G401.6 (cell line): ENCODE data around the gene PHF2.

ENCODE experiments used
- FAIRE-seq: peaks from 2 replicates; lab custom pipeline; 2012; peaks lifted over from hg19 to GRCh38; lab: Jason Lieb, UNC

The PHF2 gene

DNA sequence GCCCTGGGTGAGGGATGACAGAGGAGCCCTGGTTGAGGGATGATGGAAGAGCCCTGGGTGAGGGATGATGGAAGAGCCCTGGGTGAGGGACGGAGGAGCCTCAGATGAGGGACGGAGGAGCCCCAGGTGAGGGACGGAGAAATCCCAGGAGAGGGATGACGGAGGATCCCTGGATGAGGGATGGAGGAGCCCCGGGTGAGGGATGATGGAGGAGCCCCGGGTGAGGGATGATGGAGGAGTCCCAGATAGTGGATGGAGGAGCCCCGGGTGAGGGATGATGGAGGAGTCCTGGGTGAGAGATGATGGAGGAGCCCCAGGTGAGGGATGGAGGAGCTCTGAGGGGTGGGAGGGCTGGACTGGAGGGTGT, 10.9 kb downstream of the PHF2 start:
- no peak for FAIRE-seq

DNA sequence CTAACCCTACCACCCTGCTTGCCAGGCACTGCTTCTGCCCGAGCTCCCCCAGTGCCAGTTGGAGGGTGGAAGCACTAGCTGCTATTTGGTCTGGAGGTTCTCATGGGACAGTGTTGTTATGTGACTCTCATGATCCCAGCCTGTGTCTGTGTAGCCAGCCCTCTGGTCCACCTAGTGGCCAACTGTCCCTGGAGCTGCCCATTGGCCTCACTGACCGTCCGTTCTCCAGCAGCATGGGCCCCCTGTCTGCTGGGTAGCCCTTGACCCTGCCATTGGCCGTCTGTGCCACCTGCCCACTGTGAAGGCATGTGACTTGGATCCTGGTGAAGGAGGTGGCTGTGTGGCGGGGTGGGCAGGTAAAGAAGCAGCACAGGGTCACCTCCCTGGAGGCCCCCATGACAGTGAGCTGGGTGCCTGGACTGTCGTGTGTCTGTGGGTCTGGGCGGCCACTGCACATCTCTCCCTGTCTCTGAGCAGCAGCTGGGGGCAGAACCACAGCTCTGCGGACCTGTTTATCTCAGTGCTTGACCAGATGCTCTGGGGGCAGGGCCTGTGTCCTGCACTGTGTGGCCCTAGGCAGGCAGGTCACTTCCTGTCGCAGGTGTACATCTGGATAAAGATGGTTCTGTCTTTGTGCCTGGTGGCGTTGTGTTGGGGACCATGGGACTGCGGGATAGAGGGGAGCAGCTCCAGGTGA, 11.4 kb downstream of the PHF2 start:
- no peak for FAIRE-seq

DNA sequence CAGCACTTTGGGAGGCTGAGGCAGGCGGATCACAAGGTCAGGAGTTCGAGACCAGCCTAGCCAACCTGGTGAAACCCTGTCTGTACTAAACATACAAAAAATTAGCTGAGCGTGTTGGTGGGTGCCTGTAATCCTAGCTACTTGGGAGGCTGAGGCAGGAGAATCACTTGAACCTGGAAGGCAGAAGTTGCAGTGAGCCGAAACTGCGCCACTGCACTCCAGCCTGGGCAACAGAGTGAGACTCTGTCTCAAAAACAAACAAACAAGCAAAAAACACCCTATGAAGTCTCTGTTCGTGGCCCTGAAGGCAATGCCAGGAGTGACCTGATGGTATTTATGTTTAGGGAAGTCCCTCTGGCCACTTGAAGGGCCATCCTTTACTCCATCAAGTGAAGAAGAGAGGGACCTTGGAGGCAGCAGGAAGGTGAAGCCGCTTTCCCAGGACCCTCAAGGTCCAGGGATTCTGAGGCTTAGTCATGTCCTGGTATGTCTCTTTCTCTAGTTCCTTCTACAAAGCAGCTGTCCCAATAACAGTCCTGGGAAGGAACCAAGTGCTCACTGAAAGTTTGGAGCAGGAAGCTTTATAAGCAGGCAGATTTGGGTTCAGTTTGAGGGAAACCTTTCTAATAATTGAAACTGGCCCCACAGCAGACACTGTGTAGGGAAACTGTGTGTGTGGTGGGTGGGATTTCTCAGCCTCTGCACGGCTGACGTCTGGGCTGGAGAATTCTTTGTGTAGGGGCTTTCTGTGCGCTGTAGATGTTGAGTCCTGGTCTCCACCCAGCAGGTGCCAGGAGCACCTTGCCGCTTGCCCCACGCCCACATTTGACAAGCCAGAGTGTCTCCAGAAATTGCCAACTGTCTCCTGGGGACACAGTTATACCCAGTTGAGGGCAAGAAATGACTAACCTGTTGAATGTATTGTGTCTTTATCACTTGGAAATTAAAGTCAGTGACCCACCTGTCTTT, 12.5 kb downstream of the PHF2 start:
- FAIRE-seq: no peak

DNA sequence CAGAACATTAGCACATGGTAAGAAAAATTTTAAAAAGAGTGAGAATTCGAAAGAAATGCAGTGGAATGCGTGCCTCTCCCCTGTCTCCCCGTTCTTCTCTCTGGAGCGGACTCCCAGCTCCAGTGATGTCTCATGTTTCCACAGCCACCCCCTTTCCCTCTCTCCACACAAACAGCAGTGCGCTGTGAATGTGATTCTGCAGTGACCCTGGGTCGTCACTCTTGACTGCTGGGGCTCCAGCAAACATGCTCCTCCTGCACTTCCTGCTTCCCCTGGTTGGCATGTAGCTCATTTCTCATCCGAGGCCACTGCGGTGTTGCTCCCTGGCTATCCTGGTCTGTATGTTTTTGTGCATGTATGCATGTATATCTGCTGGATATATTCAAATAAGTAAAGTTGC, 13.3 kb downstream of the PHF2 start:
- FAIRE-seq: no peak

DNA sequence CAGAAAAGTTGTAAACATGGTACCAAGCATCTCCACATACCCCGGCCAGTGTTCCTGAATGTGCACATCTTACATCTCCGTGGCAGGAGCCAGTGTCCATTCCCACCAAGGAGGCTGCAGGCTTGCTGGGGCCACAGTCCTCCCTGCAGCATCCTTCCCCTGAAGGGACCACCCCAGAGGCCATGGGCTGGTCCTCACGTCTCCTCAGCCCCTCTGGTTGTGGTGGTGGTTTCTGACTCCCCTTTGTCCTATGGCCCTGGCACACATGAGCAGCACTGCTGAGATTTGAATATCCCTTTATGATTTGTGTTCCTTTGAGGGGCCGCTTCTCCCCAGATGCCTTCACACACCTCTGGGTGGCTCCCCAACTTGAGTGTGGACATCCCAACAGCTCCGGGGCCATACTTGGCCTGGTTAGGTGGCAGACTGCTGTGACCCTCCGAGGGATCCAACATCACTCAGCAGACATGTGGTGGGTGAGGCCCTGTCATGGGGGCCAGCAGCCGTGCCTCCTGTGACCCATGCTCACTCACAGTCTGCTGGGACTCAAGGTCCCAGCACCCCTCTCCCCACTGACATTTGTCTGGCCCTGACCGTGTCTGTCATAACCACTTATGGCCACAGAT, 14.3 kb downstream of the PHF2 start:
- FAIRE-seq: no peak

DNA sequence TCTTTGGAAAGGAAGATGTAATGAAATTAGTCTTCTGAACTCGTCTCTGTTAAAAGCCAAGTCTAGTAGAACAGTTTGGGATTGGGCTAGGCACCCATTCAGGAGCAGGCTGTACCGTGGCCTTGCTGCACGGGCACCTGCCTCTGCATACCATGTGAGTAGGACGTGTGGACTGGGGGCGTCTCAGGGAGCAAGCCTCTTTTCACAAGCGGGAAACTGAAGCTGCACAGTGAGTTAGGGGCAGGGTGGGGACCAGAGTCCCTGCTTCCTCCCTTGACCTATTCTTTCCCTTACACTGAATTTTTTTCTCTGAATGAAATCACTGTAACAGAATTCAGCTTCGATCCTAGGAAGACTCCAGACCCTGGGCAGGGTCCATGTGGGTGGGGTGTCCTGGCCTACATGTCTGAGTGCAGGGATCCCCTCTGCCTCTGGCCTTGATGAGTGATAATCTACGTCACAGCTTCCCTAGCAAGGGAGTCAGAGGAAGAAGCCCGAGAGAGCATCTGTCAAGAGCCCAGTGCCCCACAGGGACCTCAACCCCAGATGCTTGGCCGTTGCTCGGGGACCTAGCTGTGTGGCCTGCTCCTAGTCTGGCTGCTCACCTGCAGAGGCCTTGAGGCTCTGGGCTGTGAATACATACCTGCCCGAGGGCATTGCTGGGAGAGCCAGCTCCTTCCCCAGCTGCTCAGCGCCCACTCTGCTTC, 15.1 kb downstream of the PHF2 start:
- FAIRE-seq: no peak

DNA sequence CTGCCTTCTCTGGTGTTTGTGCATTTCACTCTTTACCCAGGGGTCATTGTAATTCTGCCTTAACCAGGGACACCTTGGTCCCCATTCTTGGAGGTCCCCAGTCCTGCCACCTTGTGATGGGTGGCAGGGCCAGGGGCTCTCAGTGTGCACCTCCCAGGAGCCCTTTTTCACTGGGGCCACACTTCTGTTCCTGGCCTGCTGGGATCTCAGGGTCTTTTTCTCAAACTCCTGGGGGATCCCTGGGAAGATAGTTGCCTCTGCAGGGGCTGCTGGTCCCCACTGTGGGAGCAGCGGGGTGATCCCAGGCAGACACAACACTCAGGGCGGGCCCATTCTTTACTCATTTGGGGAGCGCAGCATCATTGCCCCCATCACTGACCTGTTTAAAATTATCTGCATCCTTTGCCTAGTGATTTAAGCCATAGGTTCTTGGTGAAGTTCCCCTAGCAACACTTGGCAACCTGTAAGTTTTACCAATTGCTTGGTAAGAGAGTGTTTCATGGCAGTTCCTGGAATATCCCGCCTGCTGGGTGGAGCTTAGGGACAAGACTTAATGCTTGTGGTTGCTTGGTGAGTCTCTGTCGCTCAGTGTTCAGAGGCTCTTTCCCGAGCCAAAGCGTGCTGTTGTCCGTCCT, 15.7 kb downstream of the PHF2 start:
- no peak for FAIRE-seq

DNA sequence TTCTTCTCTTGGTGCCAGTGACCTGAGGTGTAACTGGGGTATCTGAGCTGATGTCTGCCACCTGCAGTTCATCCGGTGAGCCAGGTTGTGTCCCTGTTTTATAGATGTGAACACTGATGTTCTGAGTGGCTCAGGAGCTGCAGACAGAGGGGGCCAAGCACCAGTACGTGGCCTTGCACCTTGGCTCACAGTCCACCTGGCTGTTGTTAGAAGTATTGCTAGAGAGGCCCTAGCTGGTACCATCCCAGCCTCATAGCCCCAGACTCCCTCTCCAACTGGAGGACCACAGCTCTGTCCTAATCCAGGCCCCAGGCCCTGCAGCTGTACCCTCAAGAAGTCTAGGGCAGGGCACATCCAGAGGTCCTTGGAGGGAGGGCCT, 16.2 kb downstream of the PHF2 start:
- FAIRE-seq: no peak

DNA sequence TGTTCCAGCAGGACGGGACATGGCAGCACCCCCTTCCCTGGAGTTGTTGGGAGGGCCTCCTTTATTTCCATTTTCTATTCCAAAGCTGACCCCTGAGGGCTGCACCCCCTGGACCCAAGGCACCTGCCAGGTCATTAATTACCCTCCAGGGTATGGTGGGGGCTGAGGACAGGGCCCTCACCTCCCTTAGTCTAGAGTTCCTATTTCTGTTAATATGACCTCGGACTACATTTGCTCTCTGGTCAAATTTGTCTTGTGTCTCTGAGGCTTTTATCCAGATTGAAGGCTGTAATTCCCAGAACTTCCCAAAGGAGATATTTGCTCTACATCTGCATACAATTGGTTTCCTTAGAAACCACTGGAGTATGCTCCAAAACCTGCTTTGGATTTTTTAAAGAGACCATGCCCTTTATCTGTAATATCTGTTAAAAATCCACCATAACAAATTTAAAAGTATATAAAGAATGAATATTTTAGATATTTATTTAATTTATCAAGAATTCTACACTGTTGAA, 16.8 kb downstream of the PHF2 start:
- no peak for FAIRE-seq

DNA sequence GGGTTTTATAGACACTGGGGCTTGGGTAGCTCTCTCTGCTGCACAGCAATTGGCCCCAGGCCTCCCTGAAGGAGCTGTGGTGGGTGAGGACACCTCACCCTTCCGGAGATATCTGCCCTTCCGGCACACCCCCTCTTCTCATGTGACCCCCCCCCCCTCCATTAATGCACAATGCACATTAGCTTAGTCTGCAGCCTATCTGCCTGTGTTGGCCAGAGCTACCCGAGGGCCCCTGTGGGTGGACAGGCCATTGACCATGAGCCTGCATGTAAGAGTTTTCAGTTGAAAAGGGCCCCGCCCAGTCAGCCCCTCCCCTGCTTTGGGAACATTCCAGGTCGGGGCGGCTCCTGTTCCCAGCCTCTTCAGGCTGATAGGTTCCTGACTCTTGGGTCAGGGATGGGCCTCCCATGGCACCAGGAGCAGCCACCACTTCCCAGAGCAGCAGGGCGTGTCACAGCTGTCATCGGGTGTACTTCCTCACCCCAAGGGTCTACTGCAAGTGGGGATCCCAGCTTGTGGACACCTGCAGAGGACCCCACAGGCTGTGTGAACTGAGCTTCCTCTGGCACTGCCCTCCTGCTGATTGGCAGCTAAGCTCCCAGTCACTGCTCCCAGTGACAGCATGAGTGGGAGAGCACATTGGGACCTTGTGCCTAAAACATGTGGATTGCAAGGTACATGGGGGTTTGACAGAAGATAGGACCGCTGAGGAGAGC, 17.8 kb downstream of the PHF2 start:
- no peak for FAIRE-seq

DNA sequence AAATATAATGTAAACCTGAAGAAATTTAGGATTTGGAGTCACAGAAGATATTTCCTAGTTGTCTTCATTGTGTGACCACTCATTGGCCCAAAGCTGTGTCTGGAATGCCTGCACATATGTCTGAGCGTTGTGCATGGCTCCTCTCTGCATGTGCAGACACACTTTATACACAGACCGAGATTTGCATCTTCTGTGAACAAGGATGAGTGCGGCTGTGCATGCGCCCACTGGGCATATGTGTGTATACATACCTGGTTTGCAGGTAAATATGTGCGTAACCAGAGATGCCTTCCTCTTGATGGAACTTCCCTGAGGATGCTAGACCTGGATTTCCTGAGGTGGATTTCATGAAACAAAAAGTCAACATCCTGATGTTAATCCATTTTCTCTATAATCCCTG, 19.1 kb downstream of the PHF2 start:
- no peak for FAIRE-seq

DNA sequence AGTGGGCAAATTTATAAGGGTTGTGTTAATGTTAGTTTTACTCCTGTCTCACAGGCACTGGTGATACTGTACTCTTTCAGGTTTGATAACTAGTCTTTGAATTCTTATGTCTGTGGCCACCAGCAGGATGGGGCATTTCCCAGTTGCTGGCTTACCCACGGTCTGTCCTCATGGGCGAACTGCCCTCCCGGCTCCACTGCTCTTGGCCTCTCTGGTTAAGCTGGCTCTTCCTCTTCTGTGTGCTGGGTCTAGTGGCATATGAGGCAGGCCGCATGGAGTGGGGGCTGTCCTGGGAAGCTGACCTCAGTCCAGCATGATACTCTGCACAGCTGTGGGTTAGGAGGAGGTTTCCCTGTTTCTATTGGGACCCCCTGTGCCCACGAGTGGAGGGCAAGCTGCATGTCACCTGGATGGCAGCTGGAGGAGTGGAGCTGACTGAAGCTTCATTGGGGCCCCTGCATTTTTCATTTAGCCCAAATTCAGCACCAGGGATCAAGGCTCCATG, 19.5 kb downstream of the PHF2 start:
- no peak for FAIRE-seq

DNA sequence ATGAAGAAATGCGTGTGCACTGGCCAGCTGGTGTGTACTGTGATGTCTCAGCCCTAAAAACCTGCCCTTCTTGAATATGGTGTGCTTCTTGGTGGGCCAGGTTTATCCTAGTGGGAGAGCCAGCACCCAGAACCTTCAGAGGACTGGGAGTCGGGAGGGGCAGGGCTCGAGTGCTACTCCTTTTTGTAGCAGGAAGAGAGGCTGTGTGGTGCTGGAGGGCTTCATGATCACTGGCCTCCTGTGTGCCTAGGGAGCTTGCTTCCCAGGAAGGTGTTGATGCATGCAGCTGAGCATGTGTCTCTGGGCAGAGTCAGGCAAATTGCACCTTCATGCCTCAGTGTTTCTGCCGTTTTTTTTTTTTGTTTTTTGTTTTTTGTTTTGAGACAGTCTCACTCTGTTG, 20.0 kb downstream of the PHF2 start:
- FAIRE-seq: no peak

DNA sequence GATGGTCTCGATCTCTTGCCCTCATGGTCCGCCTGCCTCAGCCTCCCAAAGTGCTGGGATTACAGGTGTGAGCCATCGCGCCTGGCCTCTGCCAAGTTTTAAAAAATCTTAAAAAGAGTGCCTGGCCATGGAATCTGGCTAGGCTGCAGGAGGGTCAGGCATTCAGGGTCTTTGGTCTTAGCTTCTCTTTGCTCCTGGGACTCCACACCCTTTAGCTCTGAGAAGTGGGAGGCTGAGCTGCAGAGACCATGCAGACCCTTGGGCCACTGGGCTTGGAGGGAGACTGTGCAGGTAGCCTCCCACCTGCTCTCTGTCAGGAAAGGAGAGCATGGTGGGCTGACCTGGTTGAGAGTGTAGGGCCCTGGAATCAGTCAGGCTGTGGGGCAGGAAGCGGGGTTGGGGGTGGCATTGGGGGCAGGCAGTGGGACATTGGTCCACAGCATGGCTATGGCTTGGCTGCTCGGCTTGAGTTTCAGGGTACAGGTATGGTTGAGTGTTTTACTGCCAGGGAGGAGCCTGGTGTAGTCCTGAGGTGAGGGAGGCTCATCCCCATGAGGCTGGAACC, 20.8 kb downstream of the PHF2 start:
- no peak for FAIRE-seq

DNA sequence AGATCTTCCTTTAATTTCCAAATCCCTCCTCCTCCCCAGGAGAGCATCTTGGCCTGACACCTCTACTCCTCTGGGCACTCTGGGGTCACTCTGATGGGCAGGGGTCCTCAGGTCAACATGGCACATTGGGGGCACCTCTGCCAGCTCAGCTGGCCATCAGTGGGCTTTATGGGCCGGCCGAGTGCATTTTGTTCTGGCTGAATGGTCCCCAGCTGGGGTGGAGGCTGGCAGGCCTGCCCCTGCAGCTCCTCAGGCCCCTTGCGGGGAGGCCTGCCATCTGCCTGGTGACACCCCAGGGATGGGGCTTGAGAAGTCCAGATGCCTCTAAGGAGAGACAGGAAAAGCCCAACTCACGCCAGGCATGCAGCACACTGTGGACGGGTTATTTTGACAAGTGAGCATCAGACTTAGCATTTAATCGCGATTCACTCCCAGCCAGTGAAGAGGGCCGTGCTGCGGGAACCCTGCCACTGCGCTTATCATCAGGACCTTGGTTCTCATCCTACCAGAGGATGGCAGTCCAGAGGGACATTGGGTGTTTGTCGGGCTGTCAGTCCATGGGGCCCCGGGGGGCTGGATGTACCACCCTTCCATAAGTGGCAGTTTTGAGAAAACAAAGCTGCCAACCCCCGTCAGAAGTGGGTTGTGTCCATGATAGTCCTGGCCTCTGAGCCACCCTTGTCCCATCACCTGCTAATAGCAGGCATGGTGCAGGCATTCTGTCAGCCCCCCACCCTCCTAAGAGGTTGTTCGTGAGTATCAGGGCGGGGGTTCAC, 21.7 kb downstream of the PHF2 start:
- no peak for FAIRE-seq

DNA sequence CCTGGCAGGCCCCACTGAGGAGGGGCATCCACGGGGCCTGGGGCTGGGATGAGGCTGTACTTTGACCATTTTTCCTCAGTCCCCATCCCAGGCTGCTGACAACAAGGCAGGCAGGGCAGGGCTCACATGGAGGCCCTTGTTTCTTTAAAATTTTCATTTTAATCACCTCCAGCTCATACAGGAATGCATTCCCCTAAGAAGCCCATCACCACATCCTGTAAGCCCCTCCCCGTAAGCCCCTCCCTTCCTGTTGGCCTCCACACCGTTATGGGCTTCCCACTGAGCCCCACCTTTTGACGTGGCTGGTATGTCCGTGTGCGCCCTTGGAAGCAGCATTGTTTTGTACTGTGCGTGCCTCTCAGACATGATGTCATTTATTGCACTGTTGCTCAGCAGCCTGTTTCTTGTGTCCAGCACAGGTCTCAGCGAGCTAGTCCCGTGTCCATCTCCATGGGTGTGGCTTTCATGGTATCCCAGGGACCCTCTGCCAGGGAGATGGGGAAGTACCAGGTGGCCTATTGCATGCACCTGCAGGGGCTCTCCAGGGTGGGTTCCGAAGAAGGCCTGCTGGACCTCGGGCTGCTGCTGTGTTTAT, 22.4 kb downstream of the PHF2 start:
- no peak for FAIRE-seq

DNA sequence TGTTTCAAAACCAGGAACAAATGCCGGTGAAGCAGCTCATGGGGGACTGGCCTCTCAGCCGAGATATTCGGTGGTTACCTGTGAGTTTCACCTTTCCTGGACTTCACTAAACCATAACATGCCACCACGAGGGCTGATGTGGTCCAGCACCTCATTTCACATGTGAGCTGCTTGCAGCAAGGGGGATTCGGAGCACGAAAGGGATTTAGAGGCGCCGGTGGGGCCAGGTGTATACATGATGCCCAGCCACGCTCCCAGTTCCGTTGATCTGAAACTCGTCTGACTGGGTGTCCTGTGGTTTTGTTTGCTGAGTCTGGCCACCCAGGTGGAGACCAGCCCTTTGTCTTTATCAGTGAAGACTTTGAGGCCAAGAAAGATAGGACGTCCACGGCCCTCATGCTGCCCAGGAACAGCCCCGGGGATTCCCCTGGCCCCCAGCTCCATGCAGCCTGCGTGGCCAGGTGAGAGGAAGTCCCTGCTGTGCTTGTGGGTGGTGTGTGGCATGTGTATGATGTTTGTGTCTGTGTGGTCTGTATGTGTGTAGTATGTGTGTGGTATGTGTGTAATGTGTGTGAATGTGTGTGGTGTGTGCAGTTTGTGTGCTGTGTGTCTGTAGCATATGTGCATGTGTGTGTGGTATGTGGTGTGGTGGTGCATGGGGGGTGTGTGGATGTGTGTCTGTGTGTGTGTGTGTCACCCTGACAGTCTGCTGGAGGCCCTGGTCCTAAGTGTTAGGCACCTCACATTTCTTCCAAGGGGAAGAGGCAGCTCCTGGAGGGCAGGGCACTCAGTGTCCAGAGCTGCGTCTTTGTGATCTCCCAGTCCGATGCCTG, 23.4 kb downstream of the PHF2 start:
- no peak for FAIRE-seq

DNA sequence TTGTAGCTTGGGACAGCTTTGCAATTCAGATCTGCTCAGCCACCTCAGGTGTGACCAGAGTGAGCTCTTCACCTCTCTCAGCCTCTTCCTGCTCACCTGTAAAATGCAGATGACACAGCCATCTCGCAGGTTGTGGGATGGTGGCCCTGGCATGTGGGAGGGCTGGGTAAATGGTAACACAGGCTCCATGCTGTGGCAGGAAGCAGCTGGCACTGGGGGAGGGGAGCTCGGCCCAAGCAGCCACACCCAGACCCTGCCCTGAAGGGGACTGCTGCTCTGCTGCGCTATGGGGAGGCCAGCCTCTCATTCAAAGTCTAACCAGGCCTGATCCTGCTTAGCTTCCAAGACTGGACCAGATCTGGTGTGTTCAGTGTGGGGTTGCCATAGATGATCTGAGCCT, 24.1 kb downstream of the PHF2 start:
- no peak for FAIRE-seq

DNA sequence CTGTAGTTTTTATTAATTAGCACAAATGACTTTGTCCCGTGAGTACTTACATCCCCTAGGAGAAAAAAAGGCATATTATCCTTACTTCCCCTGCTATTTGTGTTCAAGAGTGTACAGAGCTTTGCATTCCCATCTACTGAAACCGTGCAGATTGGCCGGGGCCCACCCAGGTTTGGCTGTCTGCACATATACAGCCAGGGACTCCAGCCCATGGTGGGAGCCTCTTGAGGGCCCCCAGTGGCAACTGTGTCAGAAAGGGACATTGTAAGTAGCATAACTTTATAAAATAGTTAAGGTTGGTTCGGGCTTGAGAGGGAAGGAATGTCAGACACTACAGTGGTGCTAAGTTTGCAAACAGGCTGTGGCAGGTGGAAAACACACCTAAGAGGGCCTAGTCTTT, 24.7 kb downstream of the PHF2 start:
- no peak for FAIRE-seq
